Transverse colon (tissue), 4 donors: ENCODE measurements around the gene C16orf92.

Source experiments
- EP300 ChIP-seq: sonication (generic); formaldehyde crosslinking; IDR thresholded peaks from one replicate; pipeline ENCODE4 v1.6.1; 2017; ENCODE audit warnings: antibody characterized with exemption, low read depth
- POLR2A ChIP-seq: fragments of 450-650 bp; IDR thresholded peaks from one replicate; pipeline ENCODE4 v1.6.1; 2016; ENCODE audit warnings: antibody characterized with exemption, mild to moderate bottlenecking, moderate library complexity
- POLR2AphosphoS5 ChIP-seq, 3 donors: sonication (generic); formaldehyde crosslinking; IDR thresholded peaks; one replicate each; pipeline ENCODE4 v1.6.1; 2016; ENCODE audit warnings: antibody characterized with exemption in 3 of 3
- TF ChIP-seq, protein P1 (sequence below), 5 experiments: fragments of 200-600 bp in 3 of 5; fragments of 450-650 bp in 2 of 5; sonication (generic) in 3 of 5; IDR thresholded peaks; 1 replicate in 2 of 5; 2 replicates in 3 of 5; pipeline ENCODE4 v1.5.1; 2016 to 2017; ENCODE audit warnings: antibody characterized with exemption in 5 of 5, inconsistent platforms in 3 of 5, mild to moderate bottlenecking in 2 of 5, moderate library complexity in 1 of 5

DNA sequence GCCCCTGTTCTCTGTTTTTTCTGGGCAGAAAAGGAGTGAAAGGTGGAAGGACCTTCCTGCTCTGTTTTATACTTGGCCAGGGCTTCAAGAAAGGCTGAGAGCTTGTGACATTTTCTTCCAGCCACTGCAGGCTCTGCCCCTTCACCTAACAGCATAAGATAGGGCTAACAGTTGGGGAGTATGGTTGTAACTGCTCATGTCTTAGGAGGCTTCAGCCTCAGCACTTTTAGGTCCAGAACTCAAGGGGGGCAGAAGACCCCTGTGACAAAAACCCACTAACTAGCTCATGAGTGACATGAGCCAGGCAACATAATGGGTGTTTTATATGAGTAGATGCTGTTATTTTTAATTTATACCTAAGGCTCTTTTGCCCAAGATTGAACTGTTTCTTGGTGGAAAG, 47.5 kb downstream of the C16orf92 start:
- TF ChIP-seq, protein P1, sequence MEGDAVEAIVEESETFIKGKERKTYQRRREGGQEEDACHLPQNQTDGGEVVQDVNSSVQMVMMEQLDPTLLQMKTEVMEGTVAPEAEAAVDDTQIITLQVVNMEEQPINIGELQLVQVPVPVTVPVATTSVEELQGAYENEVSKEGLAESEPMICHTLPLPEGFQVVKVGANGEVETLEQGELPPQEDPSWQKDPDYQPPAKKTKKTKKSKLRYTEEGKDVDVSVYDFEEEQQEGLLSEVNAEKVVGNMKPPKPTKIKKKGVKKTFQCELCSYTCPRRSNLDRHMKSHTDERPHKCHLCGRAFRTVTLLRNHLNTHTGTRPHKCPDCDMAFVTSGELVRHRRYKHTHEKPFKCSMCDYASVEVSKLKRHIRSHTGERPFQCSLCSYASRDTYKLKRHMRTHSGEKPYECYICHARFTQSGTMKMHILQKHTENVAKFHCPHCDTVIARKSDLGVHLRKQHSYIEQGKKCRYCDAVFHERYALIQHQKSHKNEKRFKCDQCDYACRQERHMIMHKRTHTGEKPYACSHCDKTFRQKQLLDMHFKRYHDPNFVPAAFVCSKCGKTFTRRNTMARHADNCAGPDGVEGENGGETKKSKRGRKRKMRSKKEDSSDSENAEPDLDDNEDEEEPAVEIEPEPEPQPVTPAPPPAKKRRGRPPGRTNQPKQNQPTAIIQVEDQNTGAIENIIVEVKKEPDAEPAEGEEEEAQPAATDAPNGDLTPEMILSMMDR (IDR thresholded peaks at IDR 0.05) = no peak
- TF ChIP-seq POLR2A (no peak), EP300 (no peak), POLR2AphosphoS5 (IDR thresholded peaks at IDR 0.05) (no peak)
